T47D (cell line): ENCODE measurements around the gene NHS.

ENCODE experiments used
- DNase-seq, 2 experiments: peaks; one replicate each; pipeline versions ENCODE4 v3.0.0 to v3.0.0-alpha.2; 2011 to 2012; ENCODE audit warnings: low read depth in 1 of 2, low spot score in 1 of 2
- JUND ChIP-seq: IDR thresholded peaks from 2 replicates; pipeline ENCODE4 v1.6.1; 2012; ENCODE audit warnings: low read depth
- in situ Hi-C: cut with HindIII; loops from 2 replicates; pipeline ENCODE4 v1.10.0; 2016; ENCODE audit warnings: low sequenced_read_pairs, low pct_unique_long_range_greater_than_20kb

Gene NHS

GRCh38 chrX:17643528-17643927 lies 268.5 kb downstream of the NHS start:
- DNase-seq, result no peak
- no peak for TF ChIP-seq JUND
- in situ Hi-C loops, result no loop called here

DNA sequence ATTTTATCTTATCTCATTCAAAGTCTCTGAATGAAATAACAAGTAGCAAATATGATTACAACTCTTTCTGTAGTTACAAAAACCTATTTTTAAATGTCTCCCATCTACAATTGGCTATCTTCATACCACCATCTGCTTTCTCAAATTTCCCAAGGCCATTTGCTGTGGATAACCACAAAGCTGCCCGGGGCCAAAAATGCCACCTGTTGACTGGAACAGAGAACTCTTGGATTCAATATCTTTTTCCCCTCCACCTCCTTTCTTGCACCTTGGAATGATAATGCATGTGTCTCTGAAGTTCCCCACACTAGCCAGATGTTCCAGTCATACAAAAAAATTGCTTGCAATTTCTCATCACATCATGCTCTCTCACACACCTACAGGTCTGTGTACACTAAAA lies 269.0 kb downstream of the NHS start:
- in situ Hi-C loops, result no loop called here
- DNase-seq, result no peak
- no peak for TF ChIP-seq JUND

DNA sequence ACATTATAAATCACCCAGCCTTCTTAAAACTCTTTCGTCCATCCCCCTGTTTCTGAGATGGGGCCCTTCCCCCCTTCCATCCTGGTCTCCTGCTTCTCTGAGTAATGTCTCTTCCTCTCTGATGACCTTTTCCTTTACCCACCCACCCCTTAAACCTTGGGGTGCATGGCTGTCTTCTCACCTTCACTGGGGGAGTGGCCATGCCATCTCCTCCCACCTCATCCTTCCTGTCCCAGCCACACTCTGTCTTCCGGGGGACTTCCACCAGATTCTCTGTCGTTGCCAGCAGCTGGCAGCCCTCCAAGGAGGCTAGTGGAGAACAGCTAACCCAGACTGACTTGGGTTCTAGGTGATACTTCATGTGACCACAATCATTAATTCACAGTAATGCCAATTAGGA lies 279.1 kb downstream of the NHS start:
- no peak for DNase-seq
- in situ Hi-C loops, result no loop called here
- TF ChIP-seq JUND, result no peak

GRCh38 chrX:17655211-17656034 lies 280.4 kb downstream of the NHS start:
- in situ Hi-C loops, result no loop called here
- TF ChIP-seq JUND, result no peak
- no peak for DNase-seq

GRCh38 chrX:17656035-17656418 lies 281.0 kb downstream of the NHS start:
- TF ChIP-seq JUND, result no peak
- in situ Hi-C loops, result no loop called here
- no peak for DNase-seq

DNA sequence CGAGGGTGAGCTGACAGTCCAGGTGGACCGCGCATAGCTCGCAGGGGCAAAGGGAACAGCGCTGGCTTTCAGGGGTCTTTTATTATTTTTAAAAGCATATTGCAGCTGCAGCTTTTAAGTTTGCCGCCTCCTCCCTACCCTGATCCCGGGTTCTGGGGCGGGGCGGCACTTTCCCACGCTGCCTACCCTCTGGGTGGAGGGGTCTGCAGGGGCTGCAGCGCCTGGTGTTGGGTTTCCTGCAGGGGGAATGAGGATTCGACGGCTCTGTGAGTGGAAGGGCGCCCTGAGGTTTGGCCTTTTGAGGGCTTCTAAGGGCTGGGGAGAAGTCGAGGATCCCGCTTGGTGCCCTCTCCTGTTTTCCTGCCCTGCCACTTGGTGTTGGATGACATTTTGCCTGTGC lies 281.6 kb downstream of the NHS start:
- no peak for TF ChIP-seq JUND
- in situ Hi-C loops, result no loop called here
- DNase-seq, result no peak

- DNase-seq, result no peak
- no peak for TF ChIP-seq JUND
- in situ Hi-C loops, result no loop called here
Measured at GRCh38 chrX:17662391-17662790, 287.4 kb downstream of the NHS start.

DNA sequence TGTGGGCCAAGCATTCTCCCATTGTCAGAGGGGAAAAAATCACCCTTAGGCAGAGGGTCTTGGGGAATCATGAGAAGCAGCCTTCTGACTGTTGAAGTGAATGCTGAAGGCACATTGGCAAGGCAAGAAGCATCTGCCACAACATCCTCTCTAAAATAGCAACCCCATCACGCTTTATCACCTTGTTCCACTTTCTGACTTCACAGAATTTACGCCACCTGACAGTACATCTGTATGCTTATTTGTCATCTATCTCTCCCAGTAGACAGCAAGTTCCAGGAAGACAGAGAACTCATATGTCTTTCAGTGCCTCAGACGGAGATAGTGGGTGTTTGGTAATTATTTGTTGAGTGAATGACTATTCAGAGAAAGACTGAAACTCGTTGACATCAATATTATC lies 293.9 kb downstream of the NHS start:
- in situ Hi-C loops, result no loop called here
- no peak for TF ChIP-seq JUND
- DNase-seq, result no peak

- peak in 1 of 2 experiments; percentile 5 for DNase-seq
- in situ Hi-C loops, result no loop called here
- no peak for TF ChIP-seq JUND
Measured at GRCh38 chrX:17669458-17669857, 294.5 kb downstream of the NHS start.

- in situ Hi-C loops, result no loop called here
- no peak for DNase-seq
- no peak for TF ChIP-seq JUND
Measured at GRCh38 chrX:17669891-17670290, 294.9 kb downstream of the NHS start.

DNA sequence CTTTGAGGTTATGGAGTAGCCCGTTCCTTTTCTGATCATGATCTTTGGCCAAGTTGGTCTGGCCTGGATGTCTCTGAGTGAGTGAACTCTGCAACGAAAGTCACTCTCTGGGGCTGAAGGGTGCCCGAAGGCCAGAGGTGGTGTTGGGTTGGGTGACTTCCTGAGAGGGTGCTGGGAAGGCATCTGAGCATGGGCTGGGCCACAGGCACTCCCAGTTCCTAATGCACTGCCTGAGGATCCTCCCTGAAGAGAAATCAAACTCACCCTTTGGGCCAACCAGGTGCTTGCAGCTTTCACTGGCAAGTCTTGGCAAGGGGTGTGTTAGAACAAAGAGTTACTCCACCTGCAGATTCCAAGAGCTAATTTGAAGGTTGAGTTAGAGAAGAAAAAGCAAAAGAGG lies 295.9 kb downstream of the NHS start:
- in situ Hi-C loops, result no loop called here
- TF ChIP-seq JUND, result no peak
- no peak for DNase-seq

- no peak for DNase-seq
- in situ Hi-C loops, result no loop called here
- no peak for TF ChIP-seq JUND
Measured at GRCh38 chrX:17674601-17675000, 299.6 kb downstream of the NHS start.

GRCh38 chrX:17679261-17679660 lies 304.3 kb downstream of the NHS start:
- no peak for DNase-seq
- in situ Hi-C loops, result no loop called here
- TF ChIP-seq JUND, result no peak

DNA sequence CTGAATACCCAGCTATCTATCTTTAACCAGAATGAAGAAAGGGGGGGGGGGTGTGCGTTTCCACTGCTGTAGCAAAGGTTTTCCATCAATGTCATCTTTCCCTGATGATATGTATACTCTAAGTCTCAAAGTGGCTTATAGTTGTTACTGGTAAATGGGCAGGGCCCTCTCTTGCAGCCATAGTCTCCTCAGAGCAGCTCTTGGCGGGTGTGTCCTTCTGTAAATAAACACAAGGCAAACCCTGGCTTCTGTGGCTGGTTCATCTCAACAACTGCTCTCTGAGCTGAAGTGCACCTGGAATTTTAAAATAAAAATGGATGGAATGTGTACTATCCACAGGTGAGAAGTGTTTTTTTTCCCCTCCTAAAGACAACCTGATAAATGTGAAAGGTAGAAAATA lies 304.8 kb downstream of the NHS start:
- no peak for TF ChIP-seq JUND
- DNase-seq, result no peak
- in situ Hi-C loops, result no loop called here
